HUES64 (cell line): ENCODE results near the gene TBC1D5.

Experiments used
- H3K27ac ChIP-seq: 2 replicates; pipeline ENCODE4 v1.7.0; 2013; ENCODE audit warnings: low read depth, low read length, inconsistent platforms
- H3K27me3 ChIP-seq: 2 replicates; pipeline ENCODE4 v1.6.1; 2013; ENCODE audit warnings: mild to moderate bottlenecking, low read length; ENCODE audit not compliant: insufficient read depth
- H3K36me3 ChIP-seq: 2 replicates; pipeline ENCODE4 v1.6.1; 2013; ENCODE audit warnings: mild to moderate bottlenecking, low read length; ENCODE audit not compliant: insufficient read depth
- H3K4me1 ChIP-seq: 2 replicates; pipeline ENCODE4 v1.6.1; 2013; ENCODE audit warnings: mild to moderate bottlenecking, low read length, moderate library complexity; ENCODE audit not compliant: insufficient read depth
- H3K4me3 ChIP-seq: 2 replicates; pipeline ENCODE4 v1.5.1; 2013; ENCODE audit warnings: mild to moderate bottlenecking, low read length, moderate library complexity
- H3K9ac ChIP-seq: 2 replicates; pipeline ENCODE4 v1.6.1; 2013; ENCODE audit warnings: mild to moderate bottlenecking, low read depth, low read length
- H3K9me3 ChIP-seq: 2 replicates; pipeline ENCODE4 v1.6.1; 2013; ENCODE audit warnings: low read depth, low read length; ENCODE audit not compliant: insufficient read depth
- WGBS: fragments of 150-250, 120-280 bp; methylation state at CpG from one replicate; pipeline ENCODE4 v1.1.7; 2013; ENCODE audit warnings: missing lambda C conversion rate; 5-methylcytosine and 5-hydroxymethylcytosine counted together

Gene TBC1D5

GRCh38 chr3:17747174-17747889 is 4.9 kb upstream of the TBC1D5 start:
- Histone ChIP-seq H3K4me1 (peaks cover 8% of the 10 kb centered on the region; the same call in 1 of the 2 replicates), H3K36me3 (no peaks in the 10 kb centered on the region), H3K27ac (no peak overlapping the region), H3K9me3 (no peaks in the 10 kb centered on the region), H3K27me3 (no peaks in the 10 kb centered on the region), H3K4me3 (no peak overlapping the region), H3K9ac (no peak overlapping the region)
- WGBS = 95% methylated on average over 6 of the region's 6 CpGs

- H3K27ac ChIP-seq = no peak overlapping the region
Measured at GRCh38 chr3:17745894-17746293, 3.5 kb upstream of the TBC1D5 start.

GRCh38 chr3:17745301-17745700 is 2.9 kb upstream of the TBC1D5 start:
- Histone ChIP-seq H3K27ac (no peak overlapping the region), H3K4me1 (peaks cover 21% of the 10 kb centered on the region), H3K9me3 (no peaks in the 10 kb centered on the region), H3K27me3 (no peaks in the 10 kb centered on the region), H3K9ac (no peak overlapping the region), H3K36me3 (no peaks in the 10 kb centered on the region), H3K4me3 (no peak overlapping the region)
- WGBS = 82% methylated on average over 2 of the region's 2 CpGs

More at GRCh38 chr3:17745894-17746293, 3.5 kb upstream of the TBC1D5 start:
- no peak overlapping the region for H3K4me3 ChIP-seq
- H3K9ac ChIP-seq = no peak overlapping the region
- 74% methylated on average over 2 of the region's 2 CpGs for WGBS
- peaks cover 15% of the 10 kb centered on the region for H3K4me1 ChIP-seq
- H3K9me3 ChIP-seq = no peaks in the 10 kb centered on the region
- H3K27me3 ChIP-seq = no peaks in the 10 kb centered on the region
- no peaks in the 10 kb centered on the region for H3K36me3 ChIP-seq

- H3K27ac ChIP-seq = no peak overlapping the region
- peaks cover 25% of the 10 kb centered on the region for H3K4me1 ChIP-seq
- WGBS = 97% methylated on average over 3 of the region's 3 CpGs
- no peaks in the 10 kb centered on the region for H3K36me3 ChIP-seq
- no peak overlapping the region for H3K4me3 ChIP-seq
- no peaks in the 10 kb centered on the region for H3K9me3 ChIP-seq
- no peaks in the 10 kb centered on the region for H3K27me3 ChIP-seq
- H3K9ac ChIP-seq = no peak overlapping the region
Measured at GRCh38 chr3:17744693-17745092, 2.3 kb upstream of the TBC1D5 start.

- H3K9ac ChIP-seq = peak overlapping the region; percentile 97; the same call in 1 of the 2 replicates
- no CpG with 5 or more reads among the region's 1 CpG for WGBS
- H3K4me3 ChIP-seq = peak overlapping the region; percentile 78; the same call in 1 of the 2 replicates
- H3K4me1 ChIP-seq = peaks cover 30% of the 10 kb centered on the region
- no peak overlapping the region for H3K27ac ChIP-seq
- H3K36me3 ChIP-seq = no peaks in the 10 kb centered on the region
- no peaks in the 10 kb centered on the region for H3K9me3 ChIP-seq
- H3K27me3 ChIP-seq = no peaks in the 10 kb centered on the region
Measured at GRCh38 chr3:17743658-17743995, 1.2 kb upstream of the TBC1D5 start.

GRCh38 chr3:17742880-17743657 is 638 bp upstream of the TBC1D5 start:
- Histone ChIP-seq H3K4me1 (peaks cover 30% of the 10 kb centered on the region), H3K27ac (peak overlapping the region; percentile 99), H3K9ac (peak overlapping the region; percentile 97), H3K9me3 (no peaks in the 10 kb centered on the region), H3K36me3 (no peaks in the 10 kb centered on the region), H3K27me3 (no peaks in the 10 kb centered on the region), H3K4me3 (peak overlapping the region; percentile 78)
- 11% methylated on average over 11 of the region's 12 CpGs for WGBS

GRCh38 chr3:17741621-17742101 is 770 bp downstream of the TBC1D5 start:
- peak overlapping the region; percentile 99 for H3K27ac ChIP-seq
- no peaks in the 10 kb centered on the region for H3K9me3 ChIP-seq
- no peaks in the 10 kb centered on the region for H3K36me3 ChIP-seq
- H3K9ac ChIP-seq = peak overlapping the region; percentile 97
- H3K4me1 ChIP-seq = peaks cover 30% of the 10 kb centered on the region
- H3K4me3 ChIP-seq = peak overlapping the region; percentile 78
- no peaks in the 10 kb centered on the region for H3K27me3 ChIP-seq
- 7% methylated on average over 15 of the region's 17 CpGs for WGBS

- H3K27me3 ChIP-seq = no peaks in the 10 kb centered on the region
- peaks cover 30% of the 10 kb centered on the region for H3K4me1 ChIP-seq
- no peaks in the 10 kb centered on the region for H3K9me3 ChIP-seq
- H3K9ac ChIP-seq = peak overlapping the region; percentile 97; the same call in 1 of the 2 replicates
- peak overlapping the region; percentile 99 for H3K27ac ChIP-seq
- 87% methylated on average over 2 of the region's 3 CpGs for WGBS
- no peaks in the 10 kb centered on the region for H3K36me3 ChIP-seq
- peak overlapping the region; percentile 78 for H3K4me3 ChIP-seq
Measured at GRCh38 chr3:17740721-17741141, 1.7 kb downstream of the TBC1D5 start.

- Histone ChIP-seq H3K9ac (no peak overlapping the region), H3K4me1 (peaks cover 30% of the 10 kb centered on the region), H3K27ac (no peak overlapping the region), H3K36me3 (no peaks in the 10 kb centered on the region), H3K27me3 (no peaks in the 10 kb centered on the region), H3K9me3 (no peaks in the 10 kb centered on the region), H3K4me3 (no peak overlapping the region)
- WGBS = 86% methylated on average over 2 of the region's 2 CpGs
Measured at GRCh38 chr3:17738921-17739320, 3.5 kb downstream of the TBC1D5 start.

- Histone ChIP-seq H3K36me3 (no peaks in the 10 kb centered on the region), H3K4me1 (peaks cover 24% of the 10 kb centered on the region), H3K4me3 (no peak overlapping the region), H3K9me3 (no peaks in the 10 kb centered on the region), H3K27ac (no peak overlapping the region), H3K27me3 (no peaks in the 10 kb centered on the region), H3K9ac (no peak overlapping the region)
- 89% methylated on average over 2 of the region's 2 CpGs for WGBS
Measured at GRCh38 chr3:17738219-17738618, 4.2 kb downstream of the TBC1D5 start.

- no peaks in the 10 kb centered on the region for H3K9me3 ChIP-seq
- H3K27ac ChIP-seq = no peak overlapping the region
- no peaks in the 10 kb centered on the region for H3K36me3 ChIP-seq
- H3K9ac ChIP-seq = no peak overlapping the region
- H3K4me1 ChIP-seq = peaks cover 22% of the 10 kb centered on the region
- no peak overlapping the region for H3K4me3 ChIP-seq
- H3K27me3 ChIP-seq = no peaks in the 10 kb centered on the region
Measured at GRCh38 chr3:17737591-17737990, 4.8 kb downstream of the TBC1D5 start.
